IMR-90 (cell line): ENCODE measurements around the gene ADGRA3. TPM values are rescaled to one million over a fixed set of nuclear protein-coding genes. Genes with fewer than 3 reads are reported as not detected.

ENCODE experiments used
- ATAC-seq: fragments of 200-7000 bp; cut with Tn5 transposase; 2 replicates; pipeline ENCODE4 v1.9.1; 2020; ENCODE audit warnings: low read depth, mild to moderate bottlenecking, moderate library complexity
- BruUV-seq: library from RNA; stranded (reverse); fragments of 400-500 nt; replicated peaks from 2 replicates; lab custom pipeline; 2021; lab: Mats Ljungman, UMichigan
- CTCF ChIA-PET: fragments of 300-600 bp; formaldehyde crosslinking; extraction: SDS; loops from one replicate; lab custom pipeline; 2021; ENCODE audit warnings: antibody characterized with exemption; lab: Yijun Ruan, JAX
- POLR2A ChIA-PET: fragments of 300-600 bp; sonication (Branson Sonifier 250); formaldehyde crosslinking; loops from one replicate; lab custom pipeline; 2022; ENCODE audit warnings: antibody characterized with exemption; ENCODE audit not compliant: unreplicated experiment; lab: Charles Lee
- DNase-seq: peaks from one replicate; pipeline ENCODE4 v3.0.0; 2013
- H2AFZ ChIP-seq: replicated peaks from 2 replicates; pipeline ENCODE3; 2013; ENCODE audit warnings: low read length, mild to moderate bottlenecking; ENCODE audit not compliant: poor library complexity
- H2AK5ac ChIP-seq: 2 replicates; pipeline ENCODE4 v1.6.1; 2013; ENCODE audit warnings: low read depth, low read length, inconsistent platforms
- H2AK9ac ChIP-seq: replicated peaks from 2 replicates; pipeline ENCODE3; 2013; ENCODE audit warnings: mild to moderate bottlenecking, low read depth, low read length, moderate library complexity; ENCODE audit not compliant: poor library complexity
- H2BK120ac ChIP-seq: 2 replicates; pipeline ENCODE4 v1.6.1; 2013; ENCODE audit warnings: low read depth, low read length, inconsistent platforms
- H2BK15ac ChIP-seq: 3 replicates; pipeline ENCODE4 v1.6.1; 2013; ENCODE audit warnings: low read depth, low read length, inconsistent platforms
- H2BK20ac ChIP-seq: 2 replicates; pipeline ENCODE4 v1.6.1; 2013; ENCODE audit warnings: low read depth, mild to moderate bottlenecking, inconsistent platforms, low read length, moderate library complexity
- H2BK5ac ChIP-seq: 2 replicates; pipeline ENCODE4 v1.6.1; 2013; ENCODE audit warnings: mild to moderate bottlenecking, low read depth, low read length, inconsistent platforms; ENCODE audit not compliant: poor library complexity, severe bottlenecking
- H3K14ac ChIP-seq: replicated peaks from 2 replicates; pipeline ENCODE4 v1.6.1; 2013; ENCODE audit warnings: low read depth, low read length, inconsistent platforms
- H3K18ac ChIP-seq: 2 replicates; pipeline ENCODE4 v1.6.1; 2013; ENCODE audit warnings: low read depth, low read length, control low read depth
- H3K23ac ChIP-seq: 2 replicates; pipeline ENCODE4 v1.6.1; 2013; ENCODE audit warnings: low read depth, low read length, inconsistent platforms
- H3K27ac ChIP-seq: 2 replicates; pipeline ENCODE4 v1.5.1; 2013; ENCODE audit warnings: mild to moderate bottlenecking, control low read depth, low read length; ENCODE audit not compliant: insufficient read depth
- H3K27me3 ChIP-seq: 2 replicates; pipeline ENCODE4 v1.6.1; 2013; ENCODE audit warnings: low read length; ENCODE audit not compliant: control insufficient read depth, insufficient read depth
- H3K36me3 ChIP-seq: 2 replicates; pipeline ENCODE4 v1.6.1; 2013; ENCODE audit warnings: low read length, mixed read lengths; ENCODE audit not compliant: control insufficient read depth, insufficient read depth
- H3K4ac ChIP-seq: 2 replicates; pipeline ENCODE4 v1.6.1; 2013; ENCODE audit warnings: low read depth, low read length, inconsistent platforms
- H3K4me1 ChIP-seq: 2 replicates; pipeline ENCODE4 v1.6.1; 2013; ENCODE audit warnings: low read length, mixed read lengths; ENCODE audit not compliant: control insufficient read depth, insufficient read depth
- H3K4me2 ChIP-seq: 2 replicates; pipeline ENCODE4 v1.6.1; 2013; ENCODE audit warnings: low read depth, mild to moderate bottlenecking, control low read depth, low read length, moderate library complexity
- H3K4me3 ChIP-seq: 2 replicates; pipeline ENCODE4 v1.5.1; 2013; ENCODE audit warnings: low read depth, mild to moderate bottlenecking, control low read depth, low read length, moderate library complexity; ENCODE audit not compliant: insufficient read depth
- H3K56ac ChIP-seq: 2 replicates; pipeline ENCODE4 v1.6.1; 2013; ENCODE audit warnings: low read length, inconsistent platforms; ENCODE audit not compliant: insufficient read depth; ENCODE audit errors: extremely low read depth
- H3K79me1 ChIP-seq, 2 experiments: 2 replicates each; pipeline ENCODE4 v1.6.1; 2013; ENCODE audit warnings: low read length in 2 of 2, inconsistent platforms in 1 of 2, low read depth in 1 of 2
- H3K9ac ChIP-seq: 2 replicates; pipeline ENCODE4 v1.6.1; 2013; ENCODE audit warnings: low read depth, low read length, control low read depth
- H3K9me1 ChIP-seq: 2 replicates; pipeline ENCODE4 v1.6.1; 2013; ENCODE audit warnings: low read length, inconsistent platforms; ENCODE audit not compliant: insufficient read depth
- H3K9me3 ChIP-seq: 2 replicates; pipeline ENCODE4 v1.6.1; 2013; ENCODE audit warnings: low read length; ENCODE audit not compliant: control insufficient read depth, insufficient read depth
- H4K20me1 ChIP-seq: 2 replicates; pipeline ENCODE4 v1.6.1; 2013; ENCODE audit warnings: low read length, inconsistent platforms; ENCODE audit not compliant: insufficient read depth
- H4K5ac ChIP-seq: 2 replicates; pipeline ENCODE4 v1.6.1; 2013; ENCODE audit warnings: mild to moderate bottlenecking, low read depth, low read length, control low read depth
- H4K8ac ChIP-seq, 2 experiments: 2 replicates each; pipeline ENCODE4 v1.6.1; 2013; ENCODE audit warnings: low read depth in 2 of 2, low read length in 2 of 2, control low read depth in 1 of 2, inconsistent platforms in 1 of 2
- H4K91ac ChIP-seq: 2 replicates; pipeline ENCODE4 v1.6.1; 2013; ENCODE audit warnings: low read depth, low read length, inconsistent platforms; ENCODE audit not compliant: insufficient read depth
- BHLHE40 ChIP-seq: fragments of 150-350 bp; IDR thresholded peaks from 2 replicates; pipeline ENCODE4 v1.6.1; 2016; ENCODE audit warnings: mild to moderate bottlenecking, low read depth, low read length
- CEBPB ChIP-seq: IDR thresholded peaks from 2 replicates; pipeline ENCODE4 v1.6.1; 2012; ENCODE audit warnings: low read depth, low read length, improper control_type of control experiment
- CHD1 ChIP-seq: IDR thresholded peaks from 2 replicates; pipeline ENCODE4 v1.6.1; 2012; ENCODE audit warnings: low read depth, low read length, improper control_type of control experiment
- FOS ChIP-seq: fragments of 150-350 bp; IDR thresholded peaks from 2 replicates; pipeline ENCODE4 v1.6.1; 2016; ENCODE audit warnings: low read depth, low read length
- MAFK ChIP-seq: IDR thresholded peaks from 2 replicates; pipeline ENCODE4 v1.6.1; 2012; ENCODE audit warnings: low read depth, low read length, improper control_type of control experiment
- MAZ ChIP-seq: IDR thresholded peaks from 2 replicates; pipeline ENCODE4 v1.6.1; 2012; ENCODE audit warnings: low read depth, mild to moderate bottlenecking, low read length, improper control_type of control experiment, moderate library complexity, borderline replicate concordance
- NFE2L2 ChIP-seq: fragments of 150-350 bp; IDR thresholded peaks from 2 replicates; pipeline ENCODE4 v1.6.1; 2016; ENCODE audit warnings: low read depth, mild to moderate bottlenecking, low read length
- POLR2A ChIP-seq: IDR thresholded peaks from 2 replicates; pipeline ENCODE4 v1.6.1; 2012; ENCODE audit warnings: mild to moderate bottlenecking, low read depth, low read length
- RCOR1 ChIP-seq: IDR thresholded peaks from 2 replicates; pipeline ENCODE4 v1.6.1; 2012; ENCODE audit warnings: mild to moderate bottlenecking, low read length, improper control_type of control experiment; ENCODE audit not compliant: insufficient replicate concordance
- RFX5 ChIP-seq: IDR thresholded peaks from 2 replicates; pipeline ENCODE4 v1.8.0; 2012; ENCODE audit warnings: low read depth, mild to moderate bottlenecking, low read length, moderate library complexity
- SMC3 ChIP-seq: fragments of 150-350 bp; IDR thresholded peaks from 2 replicates; pipeline ENCODE4 v1.6.1; 2016; ENCODE audit warnings: low read depth, mild to moderate bottlenecking, antibody characterized with exemption, low read length, moderate library complexity
- dilution Hi-C: fragments of 300-500 bp; cut with HindIII; formaldehyde crosslinking; loops from one replicate; pipeline ENCODE4 v1.14.3; 2018; ENCODE audit warnings: low sequenced_read_pairs; ENCODE audit not compliant: unreplicated experiment
- in situ Hi-C: fragments of 300-500 bp; cut with MboI; formaldehyde crosslinking; loops from 3 replicates; pipeline ENCODE4 v1.14.3; 2019; ENCODE audit warnings: low sequenced_read_pairs, inconsistent platforms, mixed read lengths
- intact Hi-C: fragments of 100-400 bp; cut with micrococcal nuclease; formaldehyde crosslinking; loops from 2 replicates; pipeline ENCODE4 v1.10.0; 2022
- polyA plus RNA-seq, 3 experiments: library from polyadenylated mRNA; depleted of rRNA; stranded (reverse); fragments of >200 nt; gene quantifications; 2 replicates each; pipeline ENCODE4 v1.2.3, GENCODE V29; 2012; ENCODE audit warnings: low replicate concordance in 1 of 3
- total RNA-seq: library from RNA; depleted of rRNA; stranded (reverse); fragments of >200 nt; gene quantifications from 2 replicates; pipeline ENCODE4 v1.2.3, GENCODE V29; 2012
- TF ChIP-seq, protein P1 (sequence below): conservative IDR thresholded peaks from 2 replicates; pipeline ENCODE4 v1.5.1; 2012; ENCODE audit warnings: mild to moderate bottlenecking, low read depth, low read length, improper control_type of control experiment

Gene ADGRA3
- total and polyA plus RNA-seq, 2 of the 4 experiments (the other 2 are of a cell fraction): 20.1 to 28.0 TPM

DNA sequence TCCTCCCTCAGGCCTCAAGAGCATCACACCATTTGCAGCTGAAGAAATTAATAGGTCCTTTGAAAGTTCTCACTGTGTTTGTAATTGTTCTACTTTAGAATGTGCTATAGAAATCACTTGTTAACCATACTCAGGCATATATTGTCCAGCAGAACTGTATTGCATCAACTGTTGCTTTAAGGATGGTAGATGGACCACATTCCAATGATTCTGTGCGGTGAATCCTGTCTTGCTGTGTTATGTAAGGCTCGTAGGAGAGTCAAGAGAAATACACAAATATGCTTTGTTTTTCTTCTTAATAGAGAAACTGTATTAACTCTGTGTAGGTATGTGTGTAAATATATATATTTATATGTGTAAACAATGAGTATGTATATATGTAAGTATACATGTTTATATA lies 6.3 kb upstream of the ADGRA3 start (continued):
- no peak for TF ChIP-seq MAZ
- TF ChIP-seq RCOR1: no peak
- no peak for TF ChIP-seq BHLHE40

DNA sequence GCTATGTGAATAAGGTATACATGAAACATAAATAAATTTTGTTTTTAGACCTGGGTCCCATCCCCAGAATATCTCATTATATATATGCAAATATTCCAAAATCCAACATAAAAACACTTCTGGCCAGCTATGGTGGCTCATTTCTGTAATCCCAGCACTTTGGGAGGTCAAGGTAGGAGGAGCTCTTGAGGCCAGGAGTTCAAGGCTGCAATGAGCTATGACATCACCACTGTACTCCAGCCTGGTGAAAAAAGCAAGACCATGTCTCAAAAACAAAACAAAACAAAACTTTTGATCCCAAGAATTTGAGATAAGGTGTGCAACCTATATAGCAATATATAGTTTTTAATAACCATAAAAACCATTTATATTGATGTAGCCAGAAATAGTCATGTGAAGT lies 5.4 kb upstream of the ADGRA3 start:
- Histone ChIP-seq H2BK20ac (no peak overlapping the region), H2BK5ac (no peak overlapping the region), H3K4ac (no peak overlapping the region), H4K5ac (no peak overlapping the region), H4K8ac (no peak overlapping the region), H3K56ac (no peak overlapping the region), H3K27ac (no peak overlapping the region), H4K91ac (no peak overlapping the region), H2BK15ac (no peak overlapping the region), H2AK9ac (no peak overlapping the region), H3K23ac (no peak overlapping the region), H3K27me3 (no peaks in the 10 kb centered on the region; the same call in 1 of the 2 replicates), H3K36me3 (no peaks in the 10 kb centered on the region), H4K20me1 (no peaks in the 10 kb centered on the region), H3K9me3 (no peaks in the 10 kb centered on the region), H2AFZ (no peak overlapping the region), H3K18ac (no peak overlapping the region), H2BK120ac (no peak overlapping the region), H3K4me1 (no peaks in the 10 kb centered on the region), H3K9me1 (no peaks in the 10 kb centered on the region), H3K14ac (no peak overlapping the region), H2AK5ac (no peak overlapping the region), H3K4me3 (no peak overlapping the region), H3K4me2 (no peak overlapping the region), H3K79me1 (0 out of 4 replicates have a peak, but pooled peaks cover 0 to 3% of the 10 kb centered on the region in 2 experiments), H3K9ac (no peak overlapping the region)
- intact Hi-C loops (no loop called here), dilution Hi-C loops (no loop called here), in situ Hi-C loops (no loop called here)
- TF ChIP-seq CEBPB (no peak), RFX5 (no peak), POLR2A (no peak), SMC3 (no peak), NFE2L2 (no peak), CHD1 (no peak), FOS (no peak), MAFK (no peak)
- TF ChIP-seq, protein P1, sequence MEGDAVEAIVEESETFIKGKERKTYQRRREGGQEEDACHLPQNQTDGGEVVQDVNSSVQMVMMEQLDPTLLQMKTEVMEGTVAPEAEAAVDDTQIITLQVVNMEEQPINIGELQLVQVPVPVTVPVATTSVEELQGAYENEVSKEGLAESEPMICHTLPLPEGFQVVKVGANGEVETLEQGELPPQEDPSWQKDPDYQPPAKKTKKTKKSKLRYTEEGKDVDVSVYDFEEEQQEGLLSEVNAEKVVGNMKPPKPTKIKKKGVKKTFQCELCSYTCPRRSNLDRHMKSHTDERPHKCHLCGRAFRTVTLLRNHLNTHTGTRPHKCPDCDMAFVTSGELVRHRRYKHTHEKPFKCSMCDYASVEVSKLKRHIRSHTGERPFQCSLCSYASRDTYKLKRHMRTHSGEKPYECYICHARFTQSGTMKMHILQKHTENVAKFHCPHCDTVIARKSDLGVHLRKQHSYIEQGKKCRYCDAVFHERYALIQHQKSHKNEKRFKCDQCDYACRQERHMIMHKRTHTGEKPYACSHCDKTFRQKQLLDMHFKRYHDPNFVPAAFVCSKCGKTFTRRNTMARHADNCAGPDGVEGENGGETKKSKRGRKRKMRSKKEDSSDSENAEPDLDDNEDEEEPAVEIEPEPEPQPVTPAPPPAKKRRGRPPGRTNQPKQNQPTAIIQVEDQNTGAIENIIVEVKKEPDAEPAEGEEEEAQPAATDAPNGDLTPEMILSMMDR: no peak
- ATAC-seq: no peak
- CTCF ChIA-PET: interaction anchor here (0.5 kb wide), 1 partner anchor 23 kb away, joined by 4 read pairs; no protein-coding TSS in a partner anchor
- POLR2A ChIA-PET: no interaction called here
- no peak for DNase-seq
- no TSS peak for BruUV-seq
